Measurements from ENCODE around the gene TFDP1. TPM values are rescaled to one million over a fixed set of nuclear protein-coding genes. Genes with fewer than 3 reads are reported as not detected.

Gene TFDP1
- total RNA-seq, 6 experiments from 2014 or later = 21.7 to 26.9 (median 25.1) TPM

DNA sequence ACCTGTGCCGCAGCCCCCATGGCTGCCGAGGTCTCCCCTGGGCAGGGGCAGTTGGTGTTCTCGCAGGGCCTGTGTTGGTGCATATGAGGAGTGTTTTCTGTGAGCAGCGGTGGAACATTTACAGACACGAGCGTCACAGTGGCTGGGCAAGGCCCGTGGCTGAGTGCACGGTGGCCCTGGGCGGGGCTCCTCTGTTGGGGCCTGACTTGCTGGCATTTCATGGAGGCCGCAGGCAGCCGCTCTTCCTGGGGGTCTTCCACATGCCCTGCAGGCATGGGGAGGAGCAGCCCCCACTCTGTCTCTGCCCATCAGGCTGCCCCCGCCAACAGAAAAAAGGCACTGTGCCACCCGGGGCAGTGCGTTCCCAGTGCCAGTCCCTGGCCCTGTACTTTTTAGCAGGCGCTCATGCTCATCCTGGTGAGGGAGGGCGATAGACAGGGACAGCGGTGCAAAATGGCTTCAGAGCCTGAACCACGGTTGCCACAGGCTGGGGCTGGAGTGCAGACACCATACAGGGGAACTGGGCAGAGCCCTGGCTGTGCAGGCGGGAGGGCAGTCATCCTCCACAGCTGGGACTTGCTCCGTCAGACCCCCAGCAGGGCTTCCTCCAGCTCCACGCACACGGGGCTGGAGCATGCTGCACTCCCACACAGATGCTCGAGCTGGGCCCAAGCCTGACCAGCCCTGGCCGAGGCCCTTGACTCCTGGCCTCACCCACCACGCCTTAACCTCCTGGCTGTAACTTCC, 23.5 kb downstream of the TFDP1 start:
- 66% methylated on average over 3 of the region's 25 CpGs for WGBS (ENCODE audit: insufficient coverage, low coverage, low lambda C conversion rate, missing lambda C conversion rate)
- Histone ChIP-seq H3K27ac (no peak overlapping the region), H3K9me3 (no peaks in the 10 kb centered on the region), H3K27me3 (no peaks in the 10 kb centered on the region), H3K4me3 (no peak overlapping the region), H3K4me1 (no peaks in the 10 kb centered on the region), H3K36me3 (peaks cover 0 to 11% (median 5%) of the 10 kb centered on the region in 4 donors)
- DNase-seq = no peak
- TF ChIP-seq POLR2A (IDR thresholded peaks at IDR 0.05) (no peak), CTCF (IDR thresholded peaks at IDR 0.05) (no peak)
- ATAC-seq = peak in 2 of 4 donors; percentile 20 to 23
- intact Hi-C loops (cut with DNase I) = no loop called here

GRCh38 chr13:113608967-113609533, 24.5 kb downstream of the TFDP1 start:
- H3K9me3 ChIP-seq = no peaks in the 10 kb centered on the region
- H3K4me3 ChIP-seq = no peak overlapping the region
- no peak for TF ChIP-seq POLR2A (IDR thresholded peaks at IDR 0.05)
- no peak for TF ChIP-seq CTCF (IDR thresholded peaks at IDR 0.05)
- H3K4me1 ChIP-seq = no peaks in the 10 kb centered on the region
- H3K27ac ChIP-seq = no peak overlapping the region
- DNase-seq (no peak), ATAC-seq (no peak)
- peaks cover 0 to 13% (median 5%) of the 10 kb centered on the region in 4 donors for H3K36me3 ChIP-seq
- no peaks in the 10 kb centered on the region for H3K27me3 ChIP-seq
- intact Hi-C loops (cut with DNase I) = no loop called here
- WGBS (ENCODE audit: insufficient coverage, low coverage, low lambda C conversion rate, missing lambda C conversion rate) = 91% methylated on average over 12 of the region's 22 CpGs

GRCh38 chr13:113609616-113610015, 25.1 kb downstream of the TFDP1 start:
- Histone ChIP-seq H3K27ac (no peak overlapping the region), H3K4me1 (no peaks in the 10 kb centered on the region), H3K27me3 (no peaks in the 10 kb centered on the region), H3K36me3 (peaks cover 0 to 13% (median 5%) of the 10 kb centered on the region in 4 donors), H3K9me3 (no peaks in the 10 kb centered on the region), H3K4me3 (no peak overlapping the region)
- WGBS (ENCODE audit: insufficient coverage, low coverage, low lambda C conversion rate, missing lambda C conversion rate) = 100% methylated on average over 3 of the region's 13 CpGs
- DNase-seq (no peak), ATAC-seq (no peak)
- intact Hi-C loops (cut with DNase I) = no loop called here
- TF ChIP-seq CTCF (IDR thresholded peaks at IDR 0.05) (no peak), POLR2A (IDR thresholded peaks at IDR 0.05) (no peak)

DNA sequence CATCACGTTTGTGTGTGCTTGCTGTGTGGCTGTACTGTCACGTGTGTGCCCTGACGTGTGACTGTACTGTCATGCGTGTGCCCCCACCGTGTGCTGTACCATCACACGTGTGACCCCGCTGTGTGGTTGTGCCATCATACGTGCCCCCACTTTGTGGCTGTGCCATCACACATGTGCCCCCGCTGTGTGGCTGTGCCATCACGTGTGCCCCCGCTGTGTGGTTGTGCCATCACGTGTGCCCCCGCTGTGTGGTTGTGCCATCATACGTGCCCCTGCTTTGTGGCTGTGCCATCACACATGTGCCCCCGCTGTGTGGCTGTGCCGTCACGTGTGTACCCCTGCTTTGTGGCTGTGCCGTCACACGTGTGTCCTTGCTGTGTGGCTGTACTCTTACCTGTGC, 25.7 kb downstream of the TFDP1 start:
- no peaks in the 10 kb centered on the region for H3K27me3 ChIP-seq
- DNase-seq (no peak), ATAC-seq (no peak)
- TF ChIP-seq POLR2A (IDR thresholded peaks at IDR 0.05) = no peak
- no peak for TF ChIP-seq CTCF (IDR thresholded peaks at IDR 0.05)
- 90% methylated on average over 3 of the region's 19 CpGs for WGBS (ENCODE audit: insufficient coverage, low coverage, low lambda C conversion rate, missing lambda C conversion rate)
- H3K27ac ChIP-seq = no peak overlapping the region
- no peak overlapping the region for H3K4me3 ChIP-seq
- intact Hi-C loops (cut with DNase I) = no loop called here
- H3K9me3 ChIP-seq = no peaks in the 10 kb centered on the region
- no peaks in the 10 kb centered on the region for H3K4me1 ChIP-seq
- peaks cover 0 to 13% (median 5%) of the 10 kb centered on the region in 4 donors for H3K36me3 ChIP-seq

Data from right lobe of liver (tissue), 6 donors.